ENCODE measurements around the gene PAX5.
A peak's percentile ranks its signal among the peaks of the same experiment; 100 is the strongest.

Gene PAX5

DNA sequence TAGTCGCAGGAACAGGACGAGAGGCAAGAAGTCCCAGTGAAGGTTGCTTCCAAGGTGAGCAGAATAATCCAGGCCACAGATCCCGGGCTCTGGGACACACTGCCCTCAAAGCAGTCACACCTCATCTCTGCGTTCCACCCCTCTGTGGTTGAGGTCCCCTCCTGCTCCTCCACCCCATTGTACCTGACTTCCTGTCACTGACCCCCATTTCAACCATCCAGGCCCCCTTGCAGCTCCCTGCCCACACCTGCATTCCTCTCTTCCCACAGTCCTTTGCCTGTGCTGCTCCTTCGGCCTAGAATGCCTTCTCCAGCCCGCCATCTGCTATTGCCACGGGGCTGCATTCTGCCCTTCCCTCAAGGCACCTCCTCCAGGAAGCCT, 73.5 kb downstream of the PAX5 start:
- no peak for DNase-seq (ENCODE audit: low spot score)

DNA sequence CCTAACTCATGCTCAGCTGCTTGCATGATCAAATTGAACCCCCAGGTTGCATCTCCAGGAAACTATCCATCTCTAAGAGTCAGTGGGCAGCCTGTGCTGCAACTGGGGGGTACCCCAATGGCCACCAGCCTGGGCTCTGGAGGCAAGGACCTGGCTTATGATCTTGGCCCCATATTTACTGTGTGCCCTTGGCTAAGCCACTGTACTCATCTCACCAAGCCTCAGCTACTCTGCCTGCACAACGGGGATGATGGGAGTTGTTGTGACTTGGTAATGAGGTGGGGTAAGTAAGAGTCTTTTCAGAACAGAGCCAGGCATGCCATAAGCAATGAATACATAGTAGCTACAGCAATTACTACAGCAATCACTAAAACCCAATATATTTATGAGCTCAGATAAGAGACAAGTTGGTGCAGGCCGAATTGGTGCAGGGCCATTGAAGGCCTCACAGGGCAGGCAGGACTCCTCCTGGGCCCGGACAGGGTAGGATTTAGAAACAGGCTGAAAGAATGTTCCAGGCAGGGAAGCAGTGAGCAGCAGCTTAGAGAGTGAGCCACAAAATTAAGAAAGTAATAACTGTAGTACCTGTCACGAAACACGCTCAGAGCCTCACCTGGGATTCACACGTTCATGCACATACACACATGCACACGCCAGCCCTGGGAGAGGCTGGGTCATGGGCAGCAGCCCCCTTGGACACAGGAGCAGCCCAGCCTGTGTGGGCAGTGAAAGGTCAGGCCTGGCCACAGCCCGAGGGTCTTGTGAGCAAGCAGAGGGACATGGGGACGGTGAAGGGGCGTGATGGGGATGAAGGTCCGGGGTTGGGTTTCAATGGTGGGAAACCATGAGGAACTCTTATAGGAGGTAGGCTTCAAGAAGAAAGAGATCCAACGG, 74.1 kb downstream of the PAX5 start:
- no peak for DNase-seq (ENCODE audit: low spot score)

DNA sequence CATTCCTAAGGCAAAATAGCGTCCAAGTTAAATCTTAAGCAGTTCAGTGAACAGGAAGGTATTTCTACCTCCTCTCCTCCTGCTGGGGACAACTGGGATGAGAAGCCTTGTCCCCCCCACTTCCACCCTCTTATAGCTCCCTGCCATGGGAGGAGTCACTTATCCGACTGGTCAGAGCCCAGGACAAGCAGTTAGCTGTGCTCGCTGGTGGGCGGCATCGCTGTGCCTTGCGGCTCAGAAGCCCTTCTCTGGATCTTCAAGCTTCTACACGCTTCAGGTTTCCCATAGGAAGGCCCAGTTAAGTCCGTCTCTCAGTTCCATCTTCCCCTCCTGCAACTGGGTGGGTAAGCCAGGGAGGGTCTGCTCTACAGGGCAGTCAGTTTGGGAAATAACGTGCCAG, 77.2 kb downstream of the PAX5 start:
- no peak for DNase-seq (ENCODE audit: low spot score)

DNA sequence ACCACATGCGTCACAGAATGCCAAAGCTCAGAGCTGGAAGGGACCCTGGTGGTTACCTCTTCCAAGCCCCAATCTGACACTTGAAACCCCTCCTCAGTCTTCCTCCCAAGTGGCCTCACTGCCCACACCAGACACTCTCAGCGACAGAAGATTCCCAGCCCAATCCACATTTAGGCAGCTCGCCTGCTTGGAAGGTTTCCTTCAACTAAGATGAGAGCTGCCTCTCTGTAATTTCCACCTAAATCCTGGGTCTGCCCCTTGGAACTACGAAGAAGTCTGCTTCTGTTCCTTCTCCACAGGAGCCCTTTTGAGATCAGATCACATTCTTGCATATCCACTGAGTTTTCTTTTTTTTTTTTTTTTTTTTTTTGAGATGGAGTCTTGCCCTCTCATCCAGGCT, 83.7 kb downstream of the PAX5 start:
- no peak for DNase-seq (ENCODE audit: low spot score)

DNA sequence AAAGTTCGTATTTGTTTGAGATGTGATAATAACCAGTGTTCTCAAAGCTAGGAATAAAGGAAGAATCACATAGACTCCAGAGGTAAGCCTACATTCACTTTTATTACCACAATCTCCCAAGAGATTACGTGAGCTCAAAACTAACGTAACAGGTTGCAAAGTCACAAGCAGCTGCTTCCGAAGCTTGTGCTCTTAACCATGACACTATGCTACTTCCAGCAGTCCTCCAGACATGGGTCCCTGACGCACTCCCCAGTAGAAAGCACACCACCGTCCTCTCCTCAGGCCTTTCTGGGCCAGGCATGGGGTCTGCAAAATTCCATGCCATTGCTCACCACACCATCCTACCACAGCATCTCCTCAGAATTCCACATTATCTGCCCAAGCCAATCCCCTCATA, 84.6 kb downstream of the PAX5 start:
- no peak for DNase-seq (ENCODE audit: low spot score)

DNA sequence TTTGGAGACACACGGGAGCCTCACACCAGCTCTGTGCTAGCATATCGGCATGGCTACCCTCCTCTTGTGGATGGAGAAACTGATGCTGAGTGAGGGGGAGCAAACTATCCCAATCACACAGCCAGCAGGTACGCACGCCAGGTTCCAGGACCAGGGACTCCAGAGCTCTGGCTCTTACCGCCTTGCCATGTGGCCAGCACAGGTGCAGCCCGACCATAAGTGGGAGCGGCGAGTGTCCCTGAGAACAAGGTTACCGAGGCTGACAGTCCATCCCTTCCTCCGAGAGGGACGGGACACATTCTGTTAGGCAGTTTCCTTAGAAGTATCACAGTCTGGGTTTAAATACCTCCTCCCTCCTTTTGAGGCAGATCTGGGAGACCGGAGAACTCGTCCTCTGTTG, 86.0 kb downstream of the PAX5 start:
- DNase-seq (ENCODE audit: low spot score), result no peak

DNA sequence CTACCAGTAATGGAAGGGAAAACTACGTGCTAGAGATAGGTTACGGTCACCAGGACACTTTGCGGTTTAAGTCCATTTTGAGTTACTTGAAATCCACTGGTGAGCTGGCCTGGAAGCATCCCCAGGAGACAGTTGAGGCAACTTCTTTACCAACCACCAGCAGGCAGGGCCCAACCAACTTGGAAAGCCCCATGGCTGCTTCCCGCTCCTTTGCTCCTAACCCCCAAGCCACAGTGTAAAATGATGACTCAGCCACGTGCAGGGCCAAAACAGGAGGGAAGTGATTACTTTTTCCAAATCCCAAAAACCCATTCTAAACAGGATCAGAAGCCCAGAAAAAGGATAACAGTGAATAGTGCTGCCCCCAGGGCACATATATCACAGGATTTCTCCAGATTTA, 87.4 kb downstream of the PAX5 start:
- DNase-seq (ENCODE audit: low spot score), result peak; percentile 17

DNA sequence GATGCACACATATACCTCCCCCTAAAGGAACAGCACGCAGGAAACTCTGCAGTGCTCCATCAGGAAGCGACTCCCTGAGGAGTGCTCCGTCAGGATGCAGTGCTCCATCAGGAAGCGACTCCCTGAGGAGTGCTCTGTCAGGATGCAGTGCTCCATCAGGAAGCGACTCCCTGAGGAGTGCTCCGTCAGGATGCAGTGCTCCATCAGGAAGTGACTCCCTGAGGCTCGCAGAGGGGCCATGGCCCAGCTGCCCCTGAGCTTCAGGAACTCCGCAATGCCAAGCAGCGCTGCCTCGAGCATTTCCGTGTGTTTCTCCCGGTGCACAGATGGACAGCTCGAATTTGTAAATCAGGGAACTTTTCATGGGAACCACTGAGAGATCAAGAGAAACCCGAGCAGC, 88.1 kb downstream of the PAX5 start:
- DNase-seq (ENCODE audit: low spot score), result no peak

DNA sequence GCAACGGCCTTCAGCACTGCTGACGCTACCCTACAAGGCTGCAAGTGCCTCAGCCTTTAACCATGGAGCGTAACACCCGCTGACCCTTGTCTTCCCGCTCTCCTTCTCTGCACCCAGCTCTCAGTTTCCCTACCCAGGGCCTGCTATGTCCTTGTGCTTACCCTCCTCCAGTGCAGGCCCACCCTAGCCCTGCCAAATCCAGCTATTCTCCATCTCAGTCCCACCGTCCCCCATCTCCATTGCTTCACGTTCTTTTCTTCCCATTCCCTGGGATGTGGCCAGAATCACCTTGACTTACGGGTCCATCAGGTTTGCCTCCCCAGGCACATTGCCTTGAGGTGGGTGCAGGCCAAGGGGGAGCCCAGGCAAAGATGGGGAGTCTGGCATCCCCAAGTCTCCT, 91.2 kb downstream of the PAX5 start:
- no peak for DNase-seq (ENCODE audit: low spot score)

DNA sequence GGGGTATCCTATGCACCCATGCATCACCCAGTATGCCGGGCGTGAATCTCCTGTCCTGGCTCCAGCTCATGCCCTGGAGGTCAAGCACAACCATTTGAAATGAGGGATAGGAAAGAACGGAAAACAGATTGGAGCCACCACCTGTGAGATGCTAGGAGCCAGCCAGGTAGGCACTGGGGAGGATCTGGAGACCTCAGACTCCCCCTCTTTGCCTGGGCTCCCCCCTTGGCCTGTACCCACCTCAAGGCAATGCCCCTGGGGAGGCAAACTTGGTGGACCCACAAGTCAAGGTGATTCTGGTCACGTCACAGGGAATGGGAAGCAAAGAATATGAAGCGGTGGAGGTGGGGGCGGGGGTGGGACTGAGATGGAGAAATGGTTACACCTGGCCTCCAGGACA, 92.6 kb downstream of the PAX5 start:
- DNase-seq (ENCODE audit: low spot score), result no peak

DNA sequence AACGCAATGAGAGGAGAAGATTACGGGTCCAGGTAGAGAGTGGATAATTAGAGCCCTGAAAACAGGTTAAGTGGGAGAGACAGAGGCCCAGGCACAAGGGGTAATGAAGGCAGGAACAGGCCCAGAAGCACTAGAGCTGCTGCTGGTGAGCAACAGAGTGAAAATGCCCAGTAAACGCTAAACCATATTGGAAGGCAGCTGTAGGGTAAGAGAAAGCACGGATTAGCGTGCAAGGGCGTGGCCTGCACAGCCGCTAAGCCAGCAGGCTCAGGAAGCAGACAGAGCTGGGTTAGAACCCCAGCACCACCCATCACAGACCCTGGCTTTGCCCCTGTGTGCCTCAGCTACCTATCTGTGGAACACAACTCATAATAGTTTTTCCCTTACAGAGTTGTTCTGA, 93.2 kb downstream of the PAX5 start:
- DNase-seq (ENCODE audit: low spot score), result no peak

DNA sequence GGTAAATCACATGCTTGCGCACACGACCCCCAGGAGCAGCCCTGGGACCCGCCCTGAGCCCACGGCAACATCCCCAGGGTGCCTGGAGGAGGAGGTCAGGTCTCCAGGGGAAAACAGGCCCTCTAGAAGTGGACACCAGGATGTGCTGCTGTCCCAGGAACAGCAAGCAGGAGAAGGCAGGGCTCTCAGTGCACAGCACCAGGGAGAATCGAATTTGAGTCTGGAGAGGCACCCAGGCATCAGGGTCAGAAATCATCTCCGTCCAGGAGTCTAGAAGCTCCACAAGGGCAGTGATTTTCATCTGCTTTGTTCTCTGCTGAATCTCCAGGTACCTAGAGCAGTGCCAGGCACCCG, 93.6 kb downstream of the PAX5 start:
- no peak for DNase-seq (ENCODE audit: low spot score)

DNA sequence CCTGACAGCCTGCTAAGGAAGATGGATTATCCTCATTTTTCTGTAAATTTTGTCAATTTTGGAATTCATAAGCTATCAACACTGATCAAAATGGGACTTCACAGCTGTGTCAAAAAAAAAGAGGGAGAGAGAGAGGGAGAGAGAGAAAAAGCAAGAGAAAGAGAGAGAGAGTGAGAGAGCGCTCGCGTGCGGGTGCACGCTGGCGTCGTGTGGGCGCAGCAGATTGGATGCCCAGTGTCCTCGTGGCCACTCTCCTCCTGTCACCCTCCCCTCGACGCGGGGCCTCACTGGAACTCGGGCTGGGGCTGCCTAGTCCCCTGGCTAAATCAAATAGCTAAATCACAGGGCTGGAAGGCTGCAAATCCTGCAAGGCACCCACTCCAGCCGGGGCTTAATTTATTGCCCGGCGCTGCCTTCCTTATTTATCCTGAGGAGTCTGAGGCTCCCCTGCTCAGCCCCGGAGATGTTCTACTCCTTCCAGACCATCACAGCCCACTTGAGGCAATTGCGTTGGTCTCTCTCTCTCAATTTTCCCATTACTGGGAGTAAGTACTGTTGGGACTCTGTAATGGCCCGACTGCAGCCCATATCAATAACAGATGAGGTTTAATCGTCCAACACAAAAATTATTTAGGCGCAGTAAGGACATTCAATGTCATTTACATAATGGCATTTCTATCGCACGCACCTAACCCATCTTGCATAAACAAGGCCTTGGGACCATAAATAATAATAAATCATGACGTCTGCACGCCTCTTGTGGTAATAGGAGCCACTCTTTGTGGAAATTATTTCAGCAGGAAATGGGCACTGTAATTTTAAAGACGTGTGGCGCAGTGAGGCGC, 94.2 kb downstream of the PAX5 start:
- no peak for DNase-seq (ENCODE audit: low spot score)

DNA sequence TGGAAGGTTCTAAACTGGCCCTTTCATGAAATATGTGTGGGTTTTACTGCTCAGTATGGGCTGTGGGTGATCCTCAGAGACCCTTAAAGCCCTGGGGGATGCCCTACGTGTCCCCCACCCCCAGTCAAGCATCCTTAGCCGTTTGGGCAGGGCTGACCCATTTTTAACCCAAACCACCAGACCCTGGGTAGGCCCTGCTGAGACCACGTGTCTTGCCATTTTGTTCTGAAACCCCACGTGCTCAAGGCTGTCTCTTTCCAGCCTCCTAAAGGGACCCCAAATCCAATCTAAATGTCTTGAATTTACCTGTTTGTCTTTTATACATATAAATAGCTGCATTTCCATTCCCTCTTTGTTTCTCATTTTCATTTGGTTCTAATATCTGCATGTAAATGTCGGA, 94.9 kb downstream of the PAX5 start:
- DNase-seq (ENCODE audit: low spot score), result no peak

DNA sequence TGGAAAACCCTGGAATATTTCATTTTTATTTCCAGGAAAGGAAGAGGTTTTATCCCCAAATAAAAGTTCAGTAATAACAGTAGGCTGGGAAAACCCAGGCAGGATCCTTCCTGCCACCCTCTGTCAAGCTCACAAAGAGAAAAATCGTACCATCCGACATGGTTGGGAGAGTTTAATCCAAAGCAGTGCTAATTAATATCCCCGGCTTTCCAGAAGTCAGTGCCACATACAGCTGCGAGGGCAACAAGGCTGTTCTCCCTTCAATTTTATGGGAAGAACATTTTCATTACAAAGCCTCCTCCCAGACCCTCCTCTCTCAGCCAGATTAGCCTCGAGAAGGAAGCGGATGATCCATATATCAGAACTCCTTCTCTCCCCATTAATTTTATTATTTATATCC, 95.5 kb downstream of the PAX5 start:
- DNase-seq (ENCODE audit: low spot score), result no peak

DNA sequence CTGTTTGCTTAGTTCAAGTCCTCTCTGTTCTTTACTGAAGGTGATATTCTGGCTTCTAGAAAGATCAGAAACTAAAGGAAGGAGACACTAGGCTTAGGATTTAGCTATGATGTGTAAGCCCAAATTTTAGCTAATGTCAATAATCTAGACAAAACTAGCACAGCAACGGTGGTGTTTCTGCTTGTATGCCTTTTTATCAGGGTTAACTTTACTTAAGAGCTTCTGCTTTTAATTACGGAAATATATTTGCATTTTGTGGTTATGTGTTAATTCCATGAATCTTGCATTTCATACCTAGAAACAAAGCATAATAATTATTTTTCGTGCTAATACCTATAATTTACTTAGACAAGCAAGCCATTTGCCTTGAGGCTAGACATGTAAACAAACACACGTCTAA, 96.1 kb downstream of the PAX5 start:
- no peak for DNase-seq (ENCODE audit: low spot score)

DNA sequence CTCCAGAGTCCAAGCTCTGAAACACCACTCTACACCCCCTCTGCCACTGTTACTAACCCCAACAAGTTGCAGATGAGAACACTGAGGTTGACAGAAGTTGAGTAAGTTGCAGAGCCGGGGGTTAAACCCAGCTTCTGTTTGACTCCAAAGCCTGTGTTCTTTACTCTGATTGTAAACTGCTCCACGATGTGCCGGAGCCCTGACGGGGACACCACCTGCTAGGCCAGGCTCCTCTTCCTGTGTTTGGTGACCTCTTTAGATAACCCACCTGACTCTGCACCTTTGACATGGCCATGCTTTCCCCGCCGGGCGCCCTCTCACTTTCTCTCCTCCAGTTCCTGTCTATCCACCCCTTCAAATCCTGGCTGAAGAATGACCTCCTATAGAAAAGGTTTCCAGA, 96.7 kb downstream of the PAX5 start:
- DNase-seq (ENCODE audit: low spot score), result no peak

DNA sequence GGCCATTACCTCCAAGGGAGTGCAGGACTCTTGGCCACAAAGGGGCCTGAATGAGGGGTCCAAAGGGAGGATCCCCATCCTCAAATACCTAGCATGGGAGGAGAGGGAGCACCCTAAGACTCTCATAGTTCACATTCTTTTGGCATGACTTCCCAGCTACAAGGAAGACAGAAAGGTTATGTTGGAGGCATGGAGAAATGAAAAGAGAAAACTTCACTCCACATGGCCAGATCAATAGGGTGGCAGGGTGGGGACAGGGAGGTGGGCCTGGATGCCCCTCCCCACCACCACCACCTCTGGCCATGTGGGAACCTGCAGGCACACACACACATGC, 97.6 kb downstream of the PAX5 start:
- DNase-seq (ENCODE audit: low spot score), result no peak

DNA sequence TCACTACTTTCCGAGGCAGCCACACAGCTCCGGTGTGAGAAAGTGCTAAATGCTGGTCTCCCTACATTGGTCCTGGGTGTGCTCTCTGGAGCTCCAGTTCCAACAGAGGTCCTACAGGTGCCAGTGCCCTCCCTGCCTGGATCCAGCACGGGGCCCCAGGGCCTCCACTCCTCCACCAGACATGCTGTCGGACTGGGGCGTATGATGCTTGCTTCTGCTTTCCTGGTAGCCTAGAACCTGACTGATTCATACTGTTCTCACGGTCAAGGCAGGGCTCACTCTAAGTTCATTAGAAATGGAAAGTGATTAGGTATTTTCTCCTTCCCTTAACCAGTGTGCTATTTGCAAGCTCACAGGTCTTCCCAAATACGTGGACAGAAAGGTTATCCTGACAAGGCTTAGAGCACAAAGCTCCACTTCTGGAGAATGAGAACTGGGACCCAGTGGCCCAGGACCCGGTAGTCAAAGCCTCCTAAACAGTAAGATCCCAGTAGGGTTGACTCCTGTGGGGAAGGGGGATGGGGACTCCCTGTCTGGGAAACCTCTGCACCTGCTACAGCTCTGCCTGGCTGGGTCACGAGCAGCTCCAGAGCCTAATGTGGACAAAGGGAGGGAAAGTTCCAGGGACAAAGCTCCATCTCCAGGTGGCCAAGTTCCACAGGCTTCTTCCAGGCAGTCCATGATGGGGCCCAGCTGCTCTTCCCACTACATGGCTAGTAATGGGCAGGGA, 98.1 kb downstream of the PAX5 start:
- no peak for DNase-seq (ENCODE audit: low spot score)

DNA sequence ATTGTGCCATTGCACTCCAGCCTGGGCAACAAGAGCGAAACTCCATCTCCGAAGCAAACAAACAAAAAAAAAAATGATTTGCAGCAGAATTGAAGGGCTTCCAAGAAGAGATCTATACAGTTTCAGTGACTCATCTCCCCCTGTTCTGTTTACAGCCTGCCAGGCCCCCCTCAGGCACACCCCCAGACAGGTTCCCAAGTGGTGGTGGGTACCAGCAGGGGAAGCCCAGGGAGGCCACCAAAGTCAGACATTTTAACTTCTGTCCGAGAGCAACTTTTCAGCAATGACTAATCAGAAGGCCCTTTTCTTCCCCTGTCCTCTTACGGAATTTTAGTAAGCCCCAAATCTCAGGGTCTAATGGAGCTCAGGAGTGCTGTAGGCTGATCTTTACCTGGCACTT, 98.7 kb downstream of the PAX5 start:
- DNase-seq (ENCODE audit: low spot score), result no peak

DNA sequence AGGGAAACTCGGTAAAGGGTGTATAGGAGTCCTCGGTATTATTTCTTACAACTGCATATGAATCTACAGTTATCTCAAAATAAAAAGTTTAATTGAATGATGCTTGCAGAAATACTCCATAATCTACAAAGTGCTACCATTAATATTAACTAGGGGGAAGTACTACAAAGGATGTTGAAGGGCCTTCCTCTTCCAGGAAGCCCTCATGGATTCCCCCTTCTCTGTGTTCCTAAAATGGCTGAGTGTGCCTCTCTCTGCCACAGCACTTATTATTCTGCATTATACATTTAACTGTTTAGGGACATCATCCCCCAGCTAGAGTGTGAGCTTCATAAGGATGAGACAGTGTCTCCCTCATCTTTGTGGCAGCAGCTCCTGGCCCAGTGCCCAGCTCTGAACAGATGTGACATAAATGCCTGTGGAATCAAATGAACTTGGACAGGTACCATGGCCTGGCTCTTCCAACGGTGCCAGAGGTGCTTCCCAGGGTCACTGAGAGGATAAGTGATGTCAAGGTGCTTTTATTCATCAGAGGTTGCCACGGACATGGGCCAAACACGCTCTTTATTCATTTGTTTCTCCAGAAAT, 99.5 kb downstream of the PAX5 start:
- no peak for DNase-seq (ENCODE audit: low spot score)

DNA sequence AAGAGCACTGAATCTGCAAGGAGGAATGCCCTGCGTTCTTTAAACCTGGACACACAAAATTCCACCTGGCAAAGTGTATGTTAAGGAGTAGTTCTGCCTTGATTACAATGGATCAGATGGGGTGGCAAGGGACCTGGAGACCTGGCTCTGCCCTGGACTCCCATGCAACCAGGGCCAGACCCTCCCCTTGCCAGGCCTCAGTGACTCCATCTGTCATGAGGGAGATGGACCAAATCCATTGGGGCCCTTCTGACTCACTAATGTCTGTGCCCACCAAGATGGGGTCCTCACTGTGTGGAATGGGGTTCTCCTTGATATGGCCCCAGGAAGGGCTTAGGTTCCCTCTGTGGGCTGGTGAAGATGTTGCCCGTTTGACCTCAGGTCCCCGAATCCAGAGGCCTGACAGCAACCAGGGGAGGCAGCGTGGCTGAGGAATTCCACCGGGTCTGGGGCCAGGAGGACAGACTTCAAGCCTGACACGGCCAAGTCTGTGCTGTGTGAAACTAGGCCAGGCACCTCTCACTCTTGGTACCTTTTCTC, 100.3 kb downstream of the PAX5 start:
- DNase-seq (ENCODE audit: low spot score), result no peak
